Neural progenitor cell (in vitro differentiated cells): ENCODE measurements around the gene FTSJ3. TPM values are rescaled to one million over a fixed set of nuclear protein-coding genes. Genes with fewer than 3 reads are reported as not detected.
"Not testable (repeated sequence)": the region's sequence is repeated elsewhere in the genome, so short reads cannot be mapped to it uniquely, and the experiment has no call there.

Source experiments
- DNase-seq: peaks from one replicate; pipeline ENCODE4 v3.0.0-alpha.2; 2016; ENCODE audit warnings: low spot score
- H2AFZ ChIP-seq: fragments of 200-600 bp; sonication (generic); replicated peaks from 2 replicates; pipeline ENCODE4 v1.6.1; 2016; ENCODE audit warnings: antibody characterized with exemption
- H3F3A ChIP-seq: fragments of 200-600 bp; sonication (generic); 2 replicates; pipeline ENCODE4 v1.6.1; 2016; ENCODE audit warnings: antibody characterized with exemption, low read depth
- H3K27ac ChIP-seq: fragments of 200-600 bp; sonication (generic); 2 replicates; pipeline ENCODE4 v1.5.1; 2016; ENCODE audit warnings: mild to moderate bottlenecking
- H3K27me3 ChIP-seq: fragments of 200-600 bp; sonication (generic); 2 replicates; pipeline ENCODE4 v1.6.1; 2016; ENCODE audit warnings: mild to moderate bottlenecking, moderate library complexity
- H3K36me3 ChIP-seq: fragments of 200-600 bp; sonication (generic); 2 replicates; pipeline ENCODE4 v1.5.1; 2016
- H3K4me1 ChIP-seq: fragments of 200-600 bp; sonication (generic); 2 replicates; pipeline ENCODE4 v1.6.1; 2016; ENCODE audit warnings: mixed run types
- H3K4me2 ChIP-seq: fragments of 200-600 bp; sonication (generic); 2 replicates; pipeline ENCODE4 v1.6.1; 2016
- H3K4me3 ChIP-seq: fragments of 200-600 bp; sonication (generic); 2 replicates; pipeline ENCODE4 v1.5.1; 2016
- H3K79me2 ChIP-seq: fragments of 200-600 bp; sonication (generic); 2 replicates; pipeline ENCODE4 v1.6.1; 2016; ENCODE audit warnings: low read depth
- H3K9ac ChIP-seq: fragments of 200-600 bp; sonication (generic); 2 replicates; pipeline ENCODE4 v1.6.1; 2016
- H3K9me3 ChIP-seq: fragments of 200-600 bp; sonication (generic); 2 replicates; pipeline ENCODE4 v1.5.1; 2016; ENCODE audit warnings: low read depth
- H4K20me1 ChIP-seq: fragments of 200-600 bp; sonication (generic); 2 replicates; pipeline ENCODE4 v1.6.1; 2016; ENCODE audit warnings: low read depth
- H3K27ac Mint-ChIP-seq: 3 replicates; pipeline ENCODE4 v1.8.0; 2021; ENCODE audit warnings: mixed read lengths
- H3K27me3 Mint-ChIP-seq: 2 replicates; pipeline ENCODE4 v1.8.0; 2022; ENCODE audit warnings: low read depth, mild to moderate bottlenecking, inconsistent platforms, moderate library complexity, mixed read lengths; ENCODE audit not compliant: insufficient read depth
- H3K36me3 Mint-ChIP-seq: 3 replicates; pipeline ENCODE4 v1.8.0; 2021; ENCODE audit warnings: mixed read lengths
- H3K4me1 Mint-ChIP-seq: 3 replicates; pipeline ENCODE4 v1.8.0; 2021; ENCODE audit warnings: mixed read lengths
- H3K4me3 Mint-ChIP-seq: 3 replicates; pipeline ENCODE4 v1.8.0; 2021; ENCODE audit warnings: mild to moderate bottlenecking, moderate library complexity, mixed read lengths
- H3K9me3 Mint-ChIP-seq: 3 replicates; pipeline ENCODE4 v1.8.0; 2020; ENCODE audit warnings: mixed read lengths
- EZH2phosphoT487 ChIP-seq: fragments of 200-600 bp; sonication (generic); IDR thresholded peaks from 2 replicates; pipeline ENCODE4 v1.6.1; 2017; ENCODE audit warnings: antibody characterized with exemption
- total RNA-seq: library from RNA; depleted of rRNA; stranded (reverse); fragments of >200 nt; gene quantifications from 2 replicates; pipeline ENCODE4 v1.2.3, GENCODE V29; 2015; ENCODE audit warnings: low replicate concordance
- TF ChIP-seq, protein P1 (sequence below): fragments of 200-600 bp; sonication (generic); IDR thresholded peaks from 2 replicates; pipeline ENCODE4 v1.5.1; 2017; ENCODE audit warnings: antibody characterized with exemption, mild to moderate bottlenecking

Gene FTSJ3, protein sequence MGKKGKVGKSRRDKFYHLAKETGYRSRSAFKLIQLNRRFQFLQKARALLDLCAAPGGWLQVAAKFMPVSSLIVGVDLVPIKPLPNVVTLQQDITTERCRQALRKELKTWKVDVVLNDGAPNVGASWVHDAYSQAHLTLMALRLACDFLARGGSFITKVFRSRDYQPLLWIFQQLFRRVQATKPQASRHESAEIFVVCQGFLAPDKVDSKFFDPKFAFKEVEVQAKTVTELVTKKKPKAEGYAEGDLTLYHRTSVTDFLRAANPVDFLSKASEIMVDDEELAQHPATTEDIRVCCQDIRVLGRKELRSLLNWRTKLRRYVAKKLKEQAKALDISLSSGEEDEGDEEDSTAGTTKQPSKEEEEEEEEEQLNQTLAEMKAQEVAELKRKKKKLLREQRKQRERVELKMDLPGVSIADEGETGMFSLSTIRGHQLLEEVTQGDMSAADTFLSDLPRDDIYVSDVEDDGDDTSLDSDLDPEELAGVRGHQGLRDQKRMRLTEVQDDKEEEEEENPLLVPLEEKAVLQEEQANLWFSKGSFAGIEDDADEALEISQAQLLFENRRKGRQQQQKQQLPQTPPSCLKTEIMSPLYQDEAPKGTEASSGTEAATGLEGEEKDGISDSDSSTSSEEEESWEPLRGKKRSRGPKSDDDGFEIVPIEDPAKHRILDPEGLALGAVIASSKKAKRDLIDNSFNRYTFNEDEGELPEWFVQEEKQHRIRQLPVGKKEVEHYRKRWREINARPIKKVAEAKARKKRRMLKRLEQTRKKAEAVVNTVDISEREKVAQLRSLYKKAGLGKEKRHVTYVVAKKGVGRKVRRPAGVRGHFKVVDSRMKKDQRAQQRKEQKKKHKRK
- total RNA-seq, result 21.8 and 44.3 TPM in 2 replicates

DNA sequence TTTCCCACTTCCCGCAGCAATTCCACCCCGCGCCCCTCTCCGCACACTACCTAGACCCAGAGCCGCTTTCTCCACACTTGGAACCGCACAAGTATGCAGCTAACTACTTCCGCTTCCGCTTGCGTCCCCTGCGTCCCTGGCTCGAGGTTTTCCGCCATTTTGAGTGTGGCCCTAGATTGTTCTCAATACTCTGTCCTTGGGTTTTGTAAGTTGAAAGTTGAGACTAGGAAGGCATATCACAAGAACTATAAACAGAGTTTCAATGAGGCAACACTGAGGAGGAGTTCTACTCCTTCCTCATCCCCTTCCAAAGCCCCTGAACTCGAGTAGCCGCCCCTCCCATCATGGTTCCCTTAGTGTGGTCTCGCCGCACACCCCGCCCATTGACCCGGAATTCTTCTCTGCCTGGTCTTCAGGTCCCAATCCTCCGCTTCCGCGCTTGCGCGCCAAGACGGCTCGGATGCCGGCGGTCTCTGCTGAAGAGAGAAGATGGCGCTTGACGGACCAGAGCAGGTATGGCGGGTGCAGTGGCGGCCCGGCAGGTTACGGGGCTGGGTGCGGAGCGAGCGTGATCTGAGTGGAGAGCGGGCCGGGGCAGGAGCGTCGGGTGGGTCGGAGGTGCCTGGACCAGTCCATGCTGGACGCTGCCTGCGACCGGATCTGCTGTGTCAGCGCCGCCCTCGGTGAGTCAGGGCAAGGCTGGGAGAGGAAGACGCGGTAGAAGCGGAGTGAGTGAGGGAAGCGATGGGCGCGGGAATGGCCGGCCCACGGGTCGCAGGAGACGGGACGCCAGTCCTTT, at the start of gene FTSJ3, which contains the start of gene PSMC5:
Gene FTSJ3, minus strand, starts transcription at position 662 of the 799 bp plus-strand sequence. CDS start 761 bp downstream, outside the sequence.
Gene PSMC5, plus strand, starts transcription at position 430 of the 799 bp plus-strand sequence. Its CDS starts 60 bp downstream, at position 490.
- peak within 1 kb of the TSS; percentile 78 for H3K4me3 ChIP-seq
- no peaks in the 10 kb centered on the region for H3K9me3 Mint-ChIP-seq
- H3K36me3 Mint-ChIP-seq, result peaks cover 41% of the 10 kb centered on the region
- peaks cover 4% of the 10 kb centered on the region for H3F3A ChIP-seq
- peak; percentile 96 for DNase-seq
- peaks cover 8% of the 10 kb centered on the region for H3K27me3 Mint-ChIP-seq
- H3K4me1 ChIP-seq, result peaks cover 11% of the 10 kb centered on the region
- H3K9ac ChIP-seq, result peak within 1 kb of the TSS; percentile 92
- peak within 1 kb of the TSS; percentile 96 for H3K4me2 ChIP-seq
- TF ChIP-seq EZH2phosphoT487, result no peak
- TF ChIP-seq, protein P1, sequence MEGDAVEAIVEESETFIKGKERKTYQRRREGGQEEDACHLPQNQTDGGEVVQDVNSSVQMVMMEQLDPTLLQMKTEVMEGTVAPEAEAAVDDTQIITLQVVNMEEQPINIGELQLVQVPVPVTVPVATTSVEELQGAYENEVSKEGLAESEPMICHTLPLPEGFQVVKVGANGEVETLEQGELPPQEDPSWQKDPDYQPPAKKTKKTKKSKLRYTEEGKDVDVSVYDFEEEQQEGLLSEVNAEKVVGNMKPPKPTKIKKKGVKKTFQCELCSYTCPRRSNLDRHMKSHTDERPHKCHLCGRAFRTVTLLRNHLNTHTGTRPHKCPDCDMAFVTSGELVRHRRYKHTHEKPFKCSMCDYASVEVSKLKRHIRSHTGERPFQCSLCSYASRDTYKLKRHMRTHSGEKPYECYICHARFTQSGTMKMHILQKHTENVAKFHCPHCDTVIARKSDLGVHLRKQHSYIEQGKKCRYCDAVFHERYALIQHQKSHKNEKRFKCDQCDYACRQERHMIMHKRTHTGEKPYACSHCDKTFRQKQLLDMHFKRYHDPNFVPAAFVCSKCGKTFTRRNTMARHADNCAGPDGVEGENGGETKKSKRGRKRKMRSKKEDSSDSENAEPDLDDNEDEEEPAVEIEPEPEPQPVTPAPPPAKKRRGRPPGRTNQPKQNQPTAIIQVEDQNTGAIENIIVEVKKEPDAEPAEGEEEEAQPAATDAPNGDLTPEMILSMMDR, result peak; percentile 61
- no peaks in the 10 kb centered on the region for H4K20me1 ChIP-seq
- no peaks in the 10 kb centered on the region for H3K9me3 ChIP-seq
- H3K27ac ChIP-seq, result peak within 1 kb of the TSS; percentile 95
- peak within 1 kb of the TSS; percentile 100 for H3K27ac Mint-ChIP-seq
- peaks cover 22% of the 10 kb centered on the region for H3K4me1 Mint-ChIP-seq
- peak within 1 kb of the TSS; percentile 98 for H2AFZ ChIP-seq
- no peaks in the 10 kb centered on the region for H3K27me3 ChIP-seq
- peaks cover 7% of the 10 kb centered on the region for H3K36me3 ChIP-seq
- H3K4me3 Mint-ChIP-seq, result peak within 1 kb of the TSS; percentile 99
- peaks cover 43% of the 10 kb centered on the region for H3K79me2 ChIP-seq

DNA sequence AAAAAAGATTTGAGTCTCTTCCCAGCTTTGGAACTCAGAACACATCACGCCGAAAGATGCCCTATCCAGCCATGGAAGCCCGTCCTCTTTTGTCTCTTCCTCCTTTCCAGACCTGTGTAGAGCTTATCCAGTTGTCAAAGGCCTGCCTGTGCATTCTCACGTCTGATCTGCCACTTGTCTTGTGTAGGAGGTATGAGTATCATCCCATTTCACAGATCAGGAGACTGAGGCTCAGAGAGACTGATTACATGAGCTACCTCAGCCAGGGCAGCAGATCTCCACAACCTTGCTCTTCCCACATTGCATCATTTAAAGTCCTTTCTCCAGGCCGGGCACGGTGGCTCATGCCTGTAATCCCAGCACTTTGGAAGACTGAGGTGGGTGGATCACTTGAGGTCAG, 47.2 kb upstream of the FTSJ3 start:
- H3K4me3 Mint-ChIP-seq, result peak overlapping the region; percentile 24

DNA sequence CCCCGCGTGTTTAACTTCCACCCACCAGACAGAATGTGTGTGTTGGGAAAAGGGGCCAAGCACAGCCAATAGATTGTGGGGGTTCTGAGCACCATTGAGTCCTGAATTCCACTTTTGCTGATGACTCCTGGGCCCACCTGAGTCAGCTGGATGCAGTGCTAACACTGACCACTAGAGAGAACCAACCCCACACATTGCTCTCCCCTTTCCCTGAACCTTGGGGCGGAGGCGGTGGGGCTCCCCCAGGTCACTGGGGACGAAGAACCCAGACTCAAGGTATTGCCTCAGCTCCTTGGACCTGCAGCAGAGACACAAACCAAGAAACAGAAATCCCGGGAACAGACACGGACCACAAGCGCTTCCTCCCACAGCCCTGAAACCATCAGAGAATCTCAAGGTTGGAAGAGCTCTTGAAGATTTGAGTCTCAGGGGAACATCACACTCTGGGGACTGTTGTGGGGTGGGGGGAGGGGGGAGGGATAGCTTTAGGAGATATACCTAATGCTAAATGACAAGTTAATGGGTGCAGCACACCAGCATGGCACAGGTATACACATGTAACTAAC, 46.7 kb upstream of the FTSJ3 start:
- H3K27ac ChIP-seq, DNase-seq, H3K4me3 ChIP-seq, H3K4me1 Mint-ChIP-seq, H3K27me3 ChIP-seq, H3K36me3 Mint-ChIP-seq, H3K4me2 ChIP-seq, H3K27ac Mint-ChIP-seq, H3K4me3 Mint-ChIP-seq, H3K9me3 ChIP-seq, H2AFZ ChIP-seq, H3K79me2 ChIP-seq, H3F3A ChIP-seq, H4K20me1 ChIP-seq, H3K4me1 ChIP-seq, H3K9me3 Mint-ChIP-seq, H3K9ac ChIP-seq, H3K27me3 Mint-ChIP-seq, H3K36me3 ChIP-seq: not testable (repeated sequence)

More for the DNA sequence above, 47.2 kb upstream of the FTSJ3 start:
- H3K27me3 ChIP-seq, H3K9me3 ChIP-seq, H3K4me3 ChIP-seq, DNase-seq, H3K9me3 Mint-ChIP-seq, H3F3A ChIP-seq, H3K9ac ChIP-seq, H3K27me3 Mint-ChIP-seq, H4K20me1 ChIP-seq, H3K27ac ChIP-seq, H3K4me2 ChIP-seq, H2AFZ ChIP-seq, H3K36me3 ChIP-seq, H3K36me3 Mint-ChIP-seq, H3K27ac Mint-ChIP-seq, H3K4me1 ChIP-seq, H3K4me1 Mint-ChIP-seq, H3K79me2 ChIP-seq: not testable (repeated sequence)

DNA sequence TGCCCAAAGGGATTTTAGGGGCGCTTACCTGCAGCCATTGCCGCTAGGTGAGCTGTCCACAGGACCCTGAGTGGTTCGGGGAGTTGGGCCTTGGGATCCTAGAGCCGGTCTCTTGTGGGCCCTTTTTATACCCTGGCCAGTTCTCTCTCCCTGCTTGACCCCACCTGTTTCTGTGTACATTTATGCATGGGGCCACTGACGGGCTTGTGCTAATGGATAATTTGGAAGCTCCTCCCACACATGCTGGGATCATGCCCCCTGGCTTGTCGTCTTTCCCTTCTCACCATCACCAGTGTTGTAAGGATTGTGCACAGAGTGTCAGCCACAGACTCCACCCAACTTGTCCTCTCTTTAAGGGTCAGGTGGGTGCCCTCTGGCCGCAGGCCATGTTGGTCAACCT, 46.1 kb upstream of the FTSJ3 start, which contains the start of gene CSH2:
Gene CSH2, minus strand, starts transcription at position 101 of the 400 bp plus-strand sequence. Its CDS starts 63 bp downstream, at position 38.
- not testable (repeated sequence) for H3K27me3 Mint-ChIP-seq, H2AFZ ChIP-seq, H3K27ac Mint-ChIP-seq, H3K4me1 ChIP-seq, H3K79me2 ChIP-seq, H3F3A ChIP-seq, H3K4me3 ChIP-seq, H4K20me1 ChIP-seq, H3K36me3 Mint-ChIP-seq, H3K4me3 Mint-ChIP-seq, H3K27me3 ChIP-seq, DNase-seq, H3K36me3 ChIP-seq, H3K9me3 ChIP-seq, H3K27ac ChIP-seq, H3K9ac ChIP-seq, H3K4me2 ChIP-seq, H3K4me1 Mint-ChIP-seq, H3K9me3 Mint-ChIP-seq

DNA sequence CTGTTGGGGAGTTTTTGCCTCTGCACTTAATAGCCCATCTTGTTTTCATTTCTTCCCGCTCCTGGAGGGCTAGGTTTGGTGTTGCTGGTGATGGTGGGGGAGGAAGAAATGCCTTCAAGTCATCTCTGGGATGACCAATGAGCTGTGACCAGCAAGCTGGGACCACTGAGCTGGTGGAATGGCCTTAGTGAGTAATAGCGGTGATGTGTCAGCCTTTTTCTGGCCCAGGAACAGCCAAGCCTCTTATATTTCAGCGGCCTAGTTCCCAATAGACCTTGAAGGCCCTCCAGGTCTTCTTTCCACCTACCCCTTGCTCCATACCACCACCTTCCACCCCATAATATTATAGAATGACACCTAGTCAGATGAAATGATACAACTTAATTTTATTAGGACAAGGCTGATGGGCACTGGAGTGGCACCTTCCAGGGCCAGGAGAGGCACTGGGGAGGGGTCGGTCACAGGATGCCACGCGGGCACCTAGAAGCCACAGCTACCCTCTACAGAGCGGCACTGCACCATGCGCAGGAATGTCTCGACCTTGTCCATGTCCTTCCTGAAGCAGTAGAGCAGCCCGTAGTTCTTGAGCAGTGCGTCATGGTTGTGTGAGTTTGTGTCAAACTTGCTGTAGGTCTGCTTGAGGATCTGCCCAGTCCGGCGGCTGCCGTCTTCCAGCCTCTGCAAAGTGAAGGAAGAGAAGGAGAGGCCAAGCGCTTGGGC, 44.3 kb upstream of the FTSJ3 start:
- not testable (repeated sequence) for H3K4me2 ChIP-seq, H3K9me3 Mint-ChIP-seq, H3K4me1 Mint-ChIP-seq, H3K4me1 ChIP-seq, H3K27ac Mint-ChIP-seq, H3K27ac ChIP-seq, H3K27me3 ChIP-seq, H3K9ac ChIP-seq, H3K9me3 ChIP-seq, H3K36me3 Mint-ChIP-seq, H3K4me3 Mint-ChIP-seq, H3K27me3 Mint-ChIP-seq, H2AFZ ChIP-seq, H3K79me2 ChIP-seq, H3K4me3 ChIP-seq, H3K36me3 ChIP-seq, H4K20me1 ChIP-seq, H3F3A ChIP-seq, DNase-seq

DNA sequence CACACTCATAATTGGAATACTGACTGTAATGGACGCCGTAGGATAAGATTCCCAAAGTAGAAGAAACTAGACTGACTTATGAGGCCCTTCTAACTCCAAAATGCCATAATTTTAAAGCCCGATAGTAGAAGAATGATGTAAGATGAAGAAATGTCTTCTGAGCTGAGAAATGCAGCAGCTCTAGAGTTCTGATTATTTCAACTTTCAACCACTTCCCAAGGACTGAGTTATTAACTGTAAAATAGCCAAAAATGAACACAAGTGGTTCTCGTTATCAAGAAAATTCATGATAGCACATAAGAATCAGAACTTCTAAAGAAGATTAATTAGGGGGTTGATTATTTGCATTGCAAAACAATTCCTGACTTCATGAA, 42.8 kb upstream of the FTSJ3 start:
- H4K20me1 ChIP-seq, H3K9ac ChIP-seq, H3F3A ChIP-seq, H3K27me3 ChIP-seq, H3K27ac ChIP-seq, H3K27me3 Mint-ChIP-seq, H3K4me1 ChIP-seq, H3K4me3 ChIP-seq, H3K79me2 ChIP-seq, H3K4me3 Mint-ChIP-seq, H3K9me3 ChIP-seq, H3K4me1 Mint-ChIP-seq, H2AFZ ChIP-seq, DNase-seq, H3K27ac Mint-ChIP-seq, H3K9me3 Mint-ChIP-seq, H3K4me2 ChIP-seq, H3K36me3 Mint-ChIP-seq, H3K36me3 ChIP-seq: not testable (repeated sequence)
